PC-9 (cell line): ENCODE data around the gene SLC9A9. TPM values are rescaled to one million over a fixed set of nuclear protein-coding genes. Genes with fewer than 3 reads are reported as not detected.

Source experiments
- BruUV-seq: library from RNA; stranded (reverse); fragments of 400-500 nt; replicated peaks from 2 replicates; lab custom pipeline; 2021; lab: Mats Ljungman, UMichigan
- CTCF ChIA-PET: fragments of 300-600 bp; sonication (Branson Sonifier 250); formaldehyde crosslinking; loops from one replicate; lab custom pipeline; 2022; ENCODE audit warnings: antibody characterized with exemption; lab: Charles Lee
- POLR2A ChIA-PET: fragments of 300-600 bp; sonication (Branson Sonifier 250); formaldehyde crosslinking; loops from one replicate; lab custom pipeline; 2022; ENCODE audit warnings: antibody characterized with exemption; ENCODE audit not compliant: unreplicated experiment; lab: Charles Lee
- DNase-seq, 2 experiments: peaks; one replicate each; pipeline versions ENCODE4 v3.0.0 to v3.0.0-alpha.2; 2015 to 2022; ENCODE audit warnings: mixed read lengths in 1 of 2
- H2AFZ ChIP-seq: fragments of 200-600 bp; sonication (generic); 2 replicates; pipeline ENCODE4 v1.8.1; 2017; ENCODE audit warnings: antibody characterized with exemption
- H3F3A ChIP-seq: fragments of 200-600 bp; sonication (generic); 2 replicates; pipeline ENCODE4 v1.8.1; 2017; ENCODE audit warnings: antibody characterized with exemption, mild to moderate bottlenecking, low read depth; ENCODE audit not compliant: insufficient read depth
- H3K27ac ChIP-seq: fragments of 200-600 bp; sonication (generic); 2 replicates; pipeline ENCODE4 v1.6.1; 2016; ENCODE audit warnings: mixed run types
- H3K27me3 ChIP-seq: fragments of 200-600 bp; sonication (generic); 2 replicates; pipeline ENCODE4 v1.6.1; 2016; ENCODE audit warnings: low read depth, mixed run types; ENCODE audit not compliant: insufficient read depth
- H3K36me3 ChIP-seq: fragments of 200-600 bp; sonication (generic); 2 replicates; pipeline ENCODE4 v1.6.1; 2016; ENCODE audit warnings: low read depth, mixed run types
- H3K4me1 ChIP-seq: fragments of 200-600 bp; sonication (generic); replicated peaks from 2 replicates; pipeline ENCODE4 v1.6.1; 2016; ENCODE audit warnings: mixed run types; ENCODE audit not compliant: insufficient read depth
- H3K4me2 ChIP-seq: fragments of 200-600 bp; sonication (generic); 2 replicates; pipeline ENCODE4 v1.6.1; 2017; ENCODE audit warnings: mixed run types
- H3K4me3 ChIP-seq: fragments of 200-600 bp; sonication (generic); 2 replicates; pipeline ENCODE4 v1.6.1; 2016; ENCODE audit warnings: mixed run types
- H3K79me2 ChIP-seq: fragments of 200-600 bp; sonication (generic); 2 replicates; pipeline ENCODE4 v1.6.1; 2017; ENCODE audit warnings: low read depth, mixed run types
- H3K9me2 ChIP-seq: fragments of 200-600 bp; sonication (generic); 2 replicates; pipeline ENCODE4 v1.8.1; 2017; ENCODE audit warnings: mild to moderate bottlenecking; ENCODE audit not compliant: insufficient read depth
- H3K9me3 ChIP-seq: fragments of 200-600 bp; sonication (generic); 2 replicates; pipeline ENCODE4 v1.8.1; 2016; ENCODE audit warnings: low read depth; ENCODE audit not compliant: insufficient read depth
- H4K20me1 ChIP-seq: fragments of 200-600 bp; sonication (generic); 2 replicates; pipeline ENCODE4 v1.8.1; 2017; ENCODE audit not compliant: insufficient read depth
- EZH2 ChIP-seq: fragments of 200-600 bp; sonication (generic); IDR thresholded peaks from 2 replicates; pipeline ENCODE4 v1.8.0; 2017; ENCODE audit warnings: antibody characterized with exemption, low read depth
- intact Hi-C: fragments of 100-400 bp; cut with micrococcal nuclease; formaldehyde crosslinking; loops from one replicate; pipeline ENCODE4 v1.10.0; 2022; ENCODE audit not compliant: unreplicated experiment
- total RNA-seq: library from RNA; stranded (reverse); gene quantifications from 2 replicates; pipeline ENCODE4 v1.2.3, GENCODE V29; 2021
- TF ChIP-seq, protein P1 (sequence below): fragments of 200-600 bp; sonication (generic); conservative IDR thresholded peaks from 2 replicates; pipeline ENCODE4 v1.6.1; 2017; ENCODE audit warnings: mixed run types, antibody characterized with exemption, mild to moderate bottlenecking, moderate library complexity

Gene SLC9A9
- total RNA-seq, 1 experiment from 2014 or later, result 1.7 TPM

DNA sequence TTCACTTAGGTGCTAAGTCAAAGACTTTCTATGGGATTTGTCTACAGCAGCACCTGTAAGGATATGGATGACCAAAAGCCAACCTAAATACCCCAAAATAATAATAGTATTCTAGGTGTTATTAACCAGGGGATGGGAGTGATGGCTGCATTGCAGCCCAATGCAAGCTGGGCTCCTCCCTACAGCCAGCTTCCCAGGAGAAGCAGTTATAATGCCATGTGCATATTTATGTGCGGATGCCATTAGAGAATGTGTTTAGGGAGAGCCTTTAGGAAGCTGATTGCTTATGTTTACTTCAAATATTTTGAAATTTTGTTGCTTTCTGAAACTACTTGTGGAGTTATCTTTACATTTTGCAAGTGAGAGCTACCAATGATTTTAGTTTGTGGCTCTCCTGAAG is 491.4 kb downstream of the SLC9A9 start:
- ChIA-PET CTCF (no interaction called here), POLR2A (no interaction called here)
- no TSS peak for BruUV-seq
- H3K4me1 ChIP-seq, result no peaks in the 10 kb centered on the region
- H3K27me3 ChIP-seq, result no peaks in the 10 kb centered on the region
- no peak overlapping the region for H3K4me2 ChIP-seq
- H4K20me1 ChIP-seq, result no peaks in the 10 kb centered on the region
- H3K4me3 ChIP-seq, result no peak overlapping the region
- TF ChIP-seq, protein P1, sequence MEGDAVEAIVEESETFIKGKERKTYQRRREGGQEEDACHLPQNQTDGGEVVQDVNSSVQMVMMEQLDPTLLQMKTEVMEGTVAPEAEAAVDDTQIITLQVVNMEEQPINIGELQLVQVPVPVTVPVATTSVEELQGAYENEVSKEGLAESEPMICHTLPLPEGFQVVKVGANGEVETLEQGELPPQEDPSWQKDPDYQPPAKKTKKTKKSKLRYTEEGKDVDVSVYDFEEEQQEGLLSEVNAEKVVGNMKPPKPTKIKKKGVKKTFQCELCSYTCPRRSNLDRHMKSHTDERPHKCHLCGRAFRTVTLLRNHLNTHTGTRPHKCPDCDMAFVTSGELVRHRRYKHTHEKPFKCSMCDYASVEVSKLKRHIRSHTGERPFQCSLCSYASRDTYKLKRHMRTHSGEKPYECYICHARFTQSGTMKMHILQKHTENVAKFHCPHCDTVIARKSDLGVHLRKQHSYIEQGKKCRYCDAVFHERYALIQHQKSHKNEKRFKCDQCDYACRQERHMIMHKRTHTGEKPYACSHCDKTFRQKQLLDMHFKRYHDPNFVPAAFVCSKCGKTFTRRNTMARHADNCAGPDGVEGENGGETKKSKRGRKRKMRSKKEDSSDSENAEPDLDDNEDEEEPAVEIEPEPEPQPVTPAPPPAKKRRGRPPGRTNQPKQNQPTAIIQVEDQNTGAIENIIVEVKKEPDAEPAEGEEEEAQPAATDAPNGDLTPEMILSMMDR, result no peak
- TF ChIP-seq EZH2, result no peak
- intact Hi-C loops, result no loop called here
- no peaks in the 10 kb centered on the region for H3K9me3 ChIP-seq
- DNase-seq, result no peak
- no peaks in the 10 kb centered on the region; the same call in 1 of the 2 replicates for H3K9me2 ChIP-seq
- H2AFZ ChIP-seq, result no peak overlapping the region
- no peaks in the 10 kb centered on the region for H3F3A ChIP-seq
- no peak overlapping the region for H3K27ac ChIP-seq
- H3K79me2 ChIP-seq, result no peaks in the 10 kb centered on the region
- H3K36me3 ChIP-seq, result no peaks in the 10 kb centered on the region

GRCh38 chr3:143354342-143354741 is 493.9 kb downstream of the SLC9A9 start:
- CTCF ChIA-PET, result no interaction called here
- TF ChIP-seq, protein P1, result no peak
- no peak for TF ChIP-seq EZH2

GRCh38 chr3:143352850-143353550 is 495.3 kb downstream of the SLC9A9 start:
- H3K36me3 ChIP-seq, result no peaks in the 10 kb centered on the region
- no peak overlapping the region for H3K4me3 ChIP-seq
- H3K27me3 ChIP-seq, result no peaks in the 10 kb centered on the region
- no peak overlapping the region for H3K4me2 ChIP-seq
- CTCF ChIA-PET, result no interaction called here
- no peak for DNase-seq
- no peaks in the 10 kb centered on the region for H3K9me3 ChIP-seq
- intact Hi-C loops, result no loop called here
- H2AFZ ChIP-seq, result no peak overlapping the region
- no peaks in the 10 kb centered on the region for H4K20me1 ChIP-seq
- no peak overlapping the region for H3K27ac ChIP-seq
- POLR2A ChIA-PET, result no interaction called here
- H3K9me2 ChIP-seq, result no peaks in the 10 kb centered on the region
- BruUV-seq, result no TSS peak
- H3K79me2 ChIP-seq, result no peaks in the 10 kb centered on the region
- TF ChIP-seq, protein P1, result no peak
- TF ChIP-seq EZH2, result no peak
- no peaks in the 10 kb centered on the region for H3F3A ChIP-seq
- no peaks in the 10 kb centered on the region for H3K4me1 ChIP-seq

More at GRCh38 chr3:143354342-143354741, 493.9 kb downstream of the SLC9A9 start:
- Histone ChIP-seq H3F3A (no peaks in the 10 kb centered on the region), H2AFZ (no peak overlapping the region), H4K20me1 (no peaks in the 10 kb centered on the region), H3K4me2 (no peak overlapping the region), H3K9me3 (no peaks in the 10 kb centered on the region), H3K79me2 (no peaks in the 10 kb centered on the region), H3K27ac (no peak overlapping the region), H3K27me3 (no peaks in the 10 kb centered on the region), H3K4me3 (no peak overlapping the region), H3K4me1 (no peaks in the 10 kb centered on the region), H3K36me3 (no peaks in the 10 kb centered on the region), H3K9me2 (no peaks in the 10 kb centered on the region)
- BruUV-seq, result no TSS peak
- DNase-seq, result no peak
- intact Hi-C loops, result no loop called here
- POLR2A ChIA-PET, result no interaction called here
